ENCODE results near the gene OSBP2.

OSBP2 gene

GRCh38 chr22:30783021-30783420 lies 88.3 kb downstream of the OSBP2 start:
- H4K8ac ChIP-seq (ENCODE audit: low read depth, low read length): no peak overlapping the region

GRCh38 chr22:30785527-30785926 lies 90.9 kb downstream of the OSBP2 start:
- no peak overlapping the region for H2AK5ac ChIP-seq (ENCODE audit: low read depth, low read length)

More at GRCh38 chr22:30783021-30783420, 88.3 kb downstream of the OSBP2 start:
- Histone ChIP-seq H2AK5ac (ENCODE audit: low read depth, low read length) (no peak overlapping the region), H3K27ac (replicated peaks; ENCODE audit: low read length) (no peak overlapping the region), H3K4me2 (ENCODE audit: insufficient read depth, low read length, poor library complexity, severe bottlenecking) (no peak overlapping the region), H3K4me1 (ENCODE audit: control insufficient read depth in 2 of 2, insufficient read depth in 1 of 2, low read depth in 1 of 2, low read length in 2 of 2) (no peaks in the 10 kb centered on the region), H3K27me3 (ENCODE audit: control insufficient read depth in 3 of 3, insufficient read depth in 3 of 3, low read depth in 1 of 3, low read length in 3 of 3) (peaks cover 0 to 5% (median 2%) of the 10 kb centered on the region in 3 experiments), H3K14ac (ENCODE audit: low read length) (no peak overlapping the region), H3K79me1 (ENCODE audit: low read depth, low read length) (no peaks in the 10 kb centered on the region), H2BK12ac (ENCODE audit: low read length) (no peak overlapping the region), H3K4me3 (ENCODE audit: low read length in 2 of 2) (no peak overlapping the region), H3K9me3 (replicated peaks in 1 of 2; ENCODE audit: control insufficient read depth in 2 of 2, insufficient read depth in 1 of 2, low read depth in 1 of 2, low read length in 2 of 2) (no peaks in the 10 kb centered on the region), H2BK120ac (ENCODE audit: low read depth, low read length) (no peak overlapping the region), H3K36me3 (replicated peaks in 1 of 2; ENCODE audit: control insufficient read depth in 2 of 2, insufficient read depth in 2 of 2, low read length in 2 of 2) (no peaks in the 10 kb centered on the region), H2BK15ac (ENCODE audit: low read length) (no peak overlapping the region), H4K91ac (ENCODE audit: low read depth, low read length, poor library complexity) (no peak overlapping the region), H3K9ac (ENCODE audit: low read depth, low read length, poor library complexity) (no peak overlapping the region), H3K18ac (ENCODE audit: low read length) (no peak overlapping the region), H3K4ac (ENCODE audit: low read length) (no peak overlapping the region), H2BK5ac (ENCODE audit: low read length) (no peak overlapping the region), H2AFZ (ENCODE audit: low read length) (no peak overlapping the region), H3K23ac (ENCODE audit: low read depth, low read length, poor library complexity) (no peak overlapping the region)
- no CpG with 5 or more reads among the region's 2 CpGs for WGBS, 2 donors (ENCODE audit: extremely low coverage in 2 of 2, insufficient read length in 2 of 2, insufficient replicate concordance in 1 of 2)
- no peak for DNase-seq (ENCODE audit: low spot score)

GRCh38 chr22:30790366-30790765 lies 95.7 kb downstream of the OSBP2 start:
- Histone ChIP-seq H3K4me3 (ENCODE audit: low read length in 2 of 2) (no peak overlapping the region), H3K14ac (ENCODE audit: low read length) (no peak overlapping the region), H2BK15ac (ENCODE audit: low read length) (no peak overlapping the region), H3K18ac (ENCODE audit: low read length) (no peak overlapping the region), H2BK12ac (ENCODE audit: low read length) (no peak overlapping the region), H3K23ac (ENCODE audit: low read depth, low read length, poor library complexity) (no peak overlapping the region), H2BK5ac (ENCODE audit: low read length) (no peak overlapping the region), H3K4ac (ENCODE audit: low read length) (no peak overlapping the region), H3K9ac (ENCODE audit: low read depth, low read length, poor library complexity) (no peak overlapping the region), H3K79me1 (ENCODE audit: low read depth, low read length) (no peaks in the 10 kb centered on the region), H4K91ac (ENCODE audit: low read depth, low read length, poor library complexity) (no peak overlapping the region), H4K8ac (ENCODE audit: low read depth, low read length) (no peak overlapping the region), H3K4me2 (ENCODE audit: insufficient read depth, low read length, poor library complexity, severe bottlenecking) (no peak overlapping the region), H2AFZ (ENCODE audit: low read length) (no peak overlapping the region), H3K27me3 (ENCODE audit: control insufficient read depth in 3 of 3, insufficient read depth in 3 of 3, low read depth in 1 of 3, low read length in 3 of 3) (peaks cover 0 to 11% (median 0%) of the 10 kb centered on the region in 3 experiments), H3K4me1 (ENCODE audit: control insufficient read depth in 2 of 2, insufficient read depth in 1 of 2, low read depth in 1 of 2, low read length in 2 of 2) (no peaks in the 10 kb centered on the region), H2AK5ac (ENCODE audit: low read depth, low read length) (no peak overlapping the region), H3K27ac (replicated peaks; ENCODE audit: low read length) (no peak overlapping the region), H3K36me3 (replicated peaks in 1 of 2; ENCODE audit: control insufficient read depth in 2 of 2, insufficient read depth in 2 of 2, low read length in 2 of 2) (no peaks in the 10 kb centered on the region), H2BK120ac (ENCODE audit: low read depth, low read length) (no peak overlapping the region), H3K9me3 (replicated peaks in 1 of 2; ENCODE audit: control insufficient read depth in 2 of 2, insufficient read depth in 1 of 2, low read depth in 1 of 2, low read length in 2 of 2) (no peaks in the 10 kb centered on the region)
- no peak for DNase-seq (ENCODE audit: low spot score)
- no CpG with 5 or more reads among the region's 2 CpGs for WGBS, 2 donors (ENCODE audit: extremely low coverage in 2 of 2, insufficient read length in 2 of 2, insufficient replicate concordance in 1 of 2)

More at GRCh38 chr22:30785527-30785926, 90.9 kb downstream of the OSBP2 start:
- Histone ChIP-seq H3K79me1 (ENCODE audit: low read depth, low read length) (no peaks in the 10 kb centered on the region), H3K4me1 (ENCODE audit: control insufficient read depth in 2 of 2, insufficient read depth in 1 of 2, low read depth in 1 of 2, low read length in 2 of 2) (no peaks in the 10 kb centered on the region), H3K9me3 (replicated peaks in 1 of 2; ENCODE audit: control insufficient read depth in 2 of 2, insufficient read depth in 1 of 2, low read depth in 1 of 2, low read length in 2 of 2) (no peaks in the 10 kb centered on the region), H2BK15ac (ENCODE audit: low read length) (no peak overlapping the region), H3K4ac (ENCODE audit: low read length) (no peak overlapping the region), H3K9ac (ENCODE audit: low read depth, low read length, poor library complexity) (no peak overlapping the region), H4K8ac (ENCODE audit: low read depth, low read length) (no peak overlapping the region), H3K4me2 (ENCODE audit: insufficient read depth, low read length, poor library complexity, severe bottlenecking) (no peak overlapping the region), H2BK12ac (ENCODE audit: low read length) (no peak overlapping the region), H3K4me3 (ENCODE audit: low read length in 2 of 2) (no peak overlapping the region), H2AFZ (ENCODE audit: low read length) (no peak overlapping the region), H3K27ac (replicated peaks; ENCODE audit: low read length) (no peak overlapping the region), H4K91ac (ENCODE audit: low read depth, low read length, poor library complexity) (no peak overlapping the region), H2BK120ac (ENCODE audit: low read depth, low read length) (no peak overlapping the region), H3K18ac (ENCODE audit: low read length) (no peak overlapping the region), H3K23ac (ENCODE audit: low read depth, low read length, poor library complexity) (no peak overlapping the region), H2BK5ac (ENCODE audit: low read length) (no peak overlapping the region), H3K27me3 (ENCODE audit: control insufficient read depth in 3 of 3, insufficient read depth in 3 of 3, low read depth in 1 of 3, low read length in 3 of 3) (peaks cover 0 to 11% (median 2%) of the 10 kb centered on the region in 3 experiments), H3K14ac (ENCODE audit: low read length) (no peak overlapping the region), H3K36me3 (replicated peaks in 1 of 2; ENCODE audit: control insufficient read depth in 2 of 2, insufficient read depth in 2 of 2, low read length in 2 of 2) (no peaks in the 10 kb centered on the region)
- WGBS, 2 donors (ENCODE audit: extremely low coverage in 2 of 2, insufficient read length in 2 of 2, insufficient replicate concordance in 1 of 2): no CpG with 5 or more reads among the region's 2 CpGs
- no peak for DNase-seq (ENCODE audit: low spot score)

DNA sequence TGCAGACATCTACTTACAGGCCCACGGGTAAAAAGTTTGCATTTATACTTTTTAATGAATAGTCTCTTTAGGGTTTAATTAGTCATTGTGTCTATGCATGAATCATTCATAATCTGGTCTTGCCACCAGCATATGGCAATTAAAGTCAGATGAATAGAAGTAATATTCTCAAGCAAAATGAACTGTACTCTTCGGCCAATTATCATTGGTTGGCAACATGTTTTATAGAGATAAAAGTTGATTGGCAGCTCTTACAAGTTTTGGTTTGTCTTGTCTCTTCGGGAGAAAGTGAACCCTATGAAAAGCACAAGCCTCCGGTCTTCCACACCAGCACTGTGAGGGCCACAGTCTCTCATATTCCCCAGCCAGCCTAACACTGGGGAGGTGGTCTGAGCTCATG lies 97.8 kb downstream of the OSBP2 start:
- no peak overlapping the region for H3K9ac ChIP-seq (ENCODE audit: low read depth, low read length, poor library complexity)
- no CpG with 5 or more reads among the region's 4 CpGs for WGBS, 2 donors (ENCODE audit: extremely low coverage in 2 of 2, insufficient read length in 2 of 2, insufficient replicate concordance in 1 of 2)

More for the DNA sequence above, 97.8 kb downstream of the OSBP2 start:
- Histone ChIP-seq H3K27me3 (ENCODE audit: control insufficient read depth in 3 of 3, insufficient read depth in 3 of 3, low read depth in 1 of 3, low read length in 3 of 3) (peaks cover 0 to 11% (median 0%) of the 10 kb centered on the region in 3 experiments), H3K4ac (ENCODE audit: low read length) (no peak overlapping the region), H2BK120ac (ENCODE audit: low read depth, low read length) (no peak overlapping the region), H4K8ac (ENCODE audit: low read depth, low read length) (no peak overlapping the region), H3K4me3 (ENCODE audit: low read length in 2 of 2) (no peak overlapping the region), H2BK12ac (ENCODE audit: low read length) (no peak overlapping the region), H3K9me3 (replicated peaks in 1 of 2; ENCODE audit: control insufficient read depth in 2 of 2, insufficient read depth in 1 of 2, low read depth in 1 of 2, low read length in 2 of 2) (no peaks in the 10 kb centered on the region), H3K23ac (ENCODE audit: low read depth, low read length, poor library complexity) (no peak overlapping the region), H3K27ac (replicated peaks; ENCODE audit: low read length) (no peak overlapping the region), H2AK5ac (ENCODE audit: low read depth, low read length) (no peak overlapping the region), H3K14ac (ENCODE audit: low read length) (no peak overlapping the region), H2BK5ac (ENCODE audit: low read length) (no peak overlapping the region), H3K79me1 (ENCODE audit: low read depth, low read length) (no peaks in the 10 kb centered on the region), H2AFZ (ENCODE audit: low read length) (no peak overlapping the region), H2BK15ac (ENCODE audit: low read length) (no peak overlapping the region), H3K18ac (ENCODE audit: low read length) (no peak overlapping the region), H4K91ac (ENCODE audit: low read depth, low read length, poor library complexity) (no peak overlapping the region), H3K4me1 (ENCODE audit: control insufficient read depth in 2 of 2, insufficient read depth in 1 of 2, low read depth in 1 of 2, low read length in 2 of 2) (no peaks in the 10 kb centered on the region), H3K4me2 (ENCODE audit: insufficient read depth, low read length, poor library complexity, severe bottlenecking) (no peak overlapping the region), H3K36me3 (replicated peaks in 1 of 2; ENCODE audit: control insufficient read depth in 2 of 2, insufficient read depth in 2 of 2, low read length in 2 of 2) (no peaks in the 10 kb centered on the region)
- no peak for DNase-seq (ENCODE audit: low spot score)

All from neuronal stem cell (in vitro differentiated cells).